Natural killer cell (primary cell): ENCODE data around the gene NFKBIE. TPM values are rescaled to one million over a fixed set of nuclear protein-coding genes. Genes with fewer than 3 reads are reported as not detected.

Experiments
- ATAC-seq, 3 donors: fragments of 150-1000 bp in 2 of 3; fragments of 200-7000 bp in 1 of 3; cut with Tn5 transposase; 1 replicate in 1 of 3; 2 replicates in 2 of 3; pipeline ENCODE4 v1.10.0; 2021; ENCODE audit warnings: mild to moderate bottlenecking in 2 of 3, moderate library complexity in 2 of 3
- DNase-seq, 2 donors: peaks; one replicate each; pipeline versions ENCODE4 v3.0.0 to v3.0.0-alpha.2; 2013 to 2021; ENCODE audit warnings: mixed read lengths in 1 of 2
- H3K27ac ChIP-seq: one replicate; pipeline ENCODE4 v1.5.1; 2013; ENCODE audit warnings: mild to moderate bottlenecking, low read length
- H3K27me3 ChIP-seq: one replicate; pipeline ENCODE4 v1.6.1; 2013; ENCODE audit warnings: low read length; ENCODE audit not compliant: control insufficient read depth, insufficient read depth
- H3K36me3 ChIP-seq: one replicate; pipeline ENCODE4 v1.6.1; 2013; ENCODE audit warnings: low read length; ENCODE audit not compliant: control insufficient read depth, insufficient read depth
- H3K4me1 ChIP-seq: one replicate; pipeline ENCODE4 v1.6.1; 2013; ENCODE audit warnings: low read length; ENCODE audit not compliant: control insufficient read depth, insufficient read depth
- H3K4me3 ChIP-seq: one replicate; pipeline ENCODE4 v1.5.1; 2013; ENCODE audit warnings: low read length
- H3K9me3 ChIP-seq: one replicate; pipeline ENCODE4 v1.6.1; 2013; ENCODE audit warnings: low read length; ENCODE audit not compliant: control insufficient read depth, insufficient read depth
- H3K27ac Mint-ChIP-seq, 2 donors: one replicate each; pipeline ENCODE4 v1.8.0; 2022; ENCODE audit warnings: mild to moderate bottlenecking in 2 of 2, mixed read lengths in 2 of 2, moderate library complexity in 1 of 2
- H3K27me3 Mint-ChIP-seq, 2 donors: one replicate each; pipeline ENCODE4 v1.8.0; 2022; ENCODE audit warnings: low read depth in 2 of 2, mixed read lengths in 2 of 2
- H3K36me3 Mint-ChIP-seq: one replicate; pipeline ENCODE4 v1.8.0; 2022; ENCODE audit warnings: mixed read lengths
- H3K4me1 Mint-ChIP-seq, 2 donors: one replicate each; pipeline ENCODE4 v1.8.0; 2022; ENCODE audit warnings: mixed read lengths in 2 of 2
- H3K4me3 Mint-ChIP-seq: one replicate; pipeline ENCODE4 v1.8.0; 2022; ENCODE audit warnings: mild to moderate bottlenecking, moderate library complexity, mixed read lengths
- H3K9me3 Mint-ChIP-seq, 2 donors: one replicate each; pipeline ENCODE4 v1.8.0; 2022; ENCODE audit warnings: mixed read lengths in 2 of 2
- WGBS: methylation state at CpG from one replicate; pipeline ENCODE4 v1.1.7; 2013; ENCODE audit warnings: missing lambda C conversion rate; ENCODE audit not compliant: insufficient coverage; 5-methylcytosine and 5-hydroxymethylcytosine counted together
- intact Hi-C: fragments of 100-400 bp; cut with micrococcal nuclease; formaldehyde crosslinking; loops from one replicate; pipeline ENCODE4 v1.14.2; 2022
- total RNA-seq, 4 donors: library from RNA; stranded (reverse); fragments of 120-200 nt in 1 of 4; gene quantifications; one replicate each; pipeline versions ENCODE4 v1.2.3 to v1.2.4, GENCODE V29; 2013 to 2022
- TF ChIP-seq, protein P1 (sequence below): fragments of 200-600 bp; IDR thresholded peaks from one replicate; pipeline ENCODE4 v1.8.0; 2022; ENCODE audit warnings: antibody characterized with exemption

The NFKBIE gene
- total RNA-seq, 3 donors from 2014 or later (not counting 1 experiment from before 2014, with no cell fraction given), result 44.9 to 61.5 (median 56.4) TPM

DNA sequence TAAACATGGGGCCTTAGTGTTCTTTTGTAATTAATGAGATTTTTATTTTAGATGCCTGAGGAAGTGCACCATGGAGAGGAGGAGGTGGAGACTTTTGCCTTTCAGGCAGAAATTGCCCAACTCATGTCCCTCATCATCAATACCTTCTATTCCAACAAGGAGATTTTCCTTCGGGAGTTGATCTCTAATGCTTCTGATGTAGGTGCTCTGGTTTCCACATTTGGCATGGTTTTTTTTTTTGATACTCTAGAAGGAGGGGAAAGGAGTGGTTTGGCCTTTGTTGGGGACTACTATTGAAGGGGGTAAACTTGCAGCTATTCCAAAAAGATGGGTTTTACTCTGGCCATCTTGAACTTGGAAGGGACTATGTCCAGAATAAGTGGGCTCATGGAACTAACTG, 16.8 kb downstream of the NFKBIE start:
- intact Hi-C loops, result loop anchor here (5.0 kb wide), 1 partner anchor 1076 kb away; the partner anchor contains the start of gene SRF
- TF ChIP-seq, protein P1, sequence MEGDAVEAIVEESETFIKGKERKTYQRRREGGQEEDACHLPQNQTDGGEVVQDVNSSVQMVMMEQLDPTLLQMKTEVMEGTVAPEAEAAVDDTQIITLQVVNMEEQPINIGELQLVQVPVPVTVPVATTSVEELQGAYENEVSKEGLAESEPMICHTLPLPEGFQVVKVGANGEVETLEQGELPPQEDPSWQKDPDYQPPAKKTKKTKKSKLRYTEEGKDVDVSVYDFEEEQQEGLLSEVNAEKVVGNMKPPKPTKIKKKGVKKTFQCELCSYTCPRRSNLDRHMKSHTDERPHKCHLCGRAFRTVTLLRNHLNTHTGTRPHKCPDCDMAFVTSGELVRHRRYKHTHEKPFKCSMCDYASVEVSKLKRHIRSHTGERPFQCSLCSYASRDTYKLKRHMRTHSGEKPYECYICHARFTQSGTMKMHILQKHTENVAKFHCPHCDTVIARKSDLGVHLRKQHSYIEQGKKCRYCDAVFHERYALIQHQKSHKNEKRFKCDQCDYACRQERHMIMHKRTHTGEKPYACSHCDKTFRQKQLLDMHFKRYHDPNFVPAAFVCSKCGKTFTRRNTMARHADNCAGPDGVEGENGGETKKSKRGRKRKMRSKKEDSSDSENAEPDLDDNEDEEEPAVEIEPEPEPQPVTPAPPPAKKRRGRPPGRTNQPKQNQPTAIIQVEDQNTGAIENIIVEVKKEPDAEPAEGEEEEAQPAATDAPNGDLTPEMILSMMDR, result no peak
- WGBS, result no CpG with 5 or more reads among the region's 1 CpG
- Mint-ChIP-seq H3K27ac (peak overlapping the region; percentile 99), H3K4me3 (peak overlapping the region; percentile 100), H3K36me3 (peaks cover 18% of the 10 kb centered on the region), H3K27me3 (no peaks in the 10 kb centered on the region), H3K9me3 (no peaks in the 10 kb centered on the region), H3K4me1 (peaks cover 43 to 54% of the 10 kb centered on the region in 2 donors)
- H3K9me3 ChIP-seq, result no peaks in the 10 kb centered on the region
- peak overlapping the region; percentile 98 for H3K27ac ChIP-seq
- peak in 1 of 2 donors; percentile 8 for DNase-seq
- H3K36me3 ChIP-seq, result peaks cover 49% of the 10 kb centered on the region
- ATAC-seq, result no peak
- no peaks in the 10 kb centered on the region for H3K27me3 ChIP-seq
- H3K4me1 ChIP-seq, result peaks cover 23% of the 10 kb centered on the region
- peak overlapping the region; percentile 97 for H3K4me3 ChIP-seq

DNA sequence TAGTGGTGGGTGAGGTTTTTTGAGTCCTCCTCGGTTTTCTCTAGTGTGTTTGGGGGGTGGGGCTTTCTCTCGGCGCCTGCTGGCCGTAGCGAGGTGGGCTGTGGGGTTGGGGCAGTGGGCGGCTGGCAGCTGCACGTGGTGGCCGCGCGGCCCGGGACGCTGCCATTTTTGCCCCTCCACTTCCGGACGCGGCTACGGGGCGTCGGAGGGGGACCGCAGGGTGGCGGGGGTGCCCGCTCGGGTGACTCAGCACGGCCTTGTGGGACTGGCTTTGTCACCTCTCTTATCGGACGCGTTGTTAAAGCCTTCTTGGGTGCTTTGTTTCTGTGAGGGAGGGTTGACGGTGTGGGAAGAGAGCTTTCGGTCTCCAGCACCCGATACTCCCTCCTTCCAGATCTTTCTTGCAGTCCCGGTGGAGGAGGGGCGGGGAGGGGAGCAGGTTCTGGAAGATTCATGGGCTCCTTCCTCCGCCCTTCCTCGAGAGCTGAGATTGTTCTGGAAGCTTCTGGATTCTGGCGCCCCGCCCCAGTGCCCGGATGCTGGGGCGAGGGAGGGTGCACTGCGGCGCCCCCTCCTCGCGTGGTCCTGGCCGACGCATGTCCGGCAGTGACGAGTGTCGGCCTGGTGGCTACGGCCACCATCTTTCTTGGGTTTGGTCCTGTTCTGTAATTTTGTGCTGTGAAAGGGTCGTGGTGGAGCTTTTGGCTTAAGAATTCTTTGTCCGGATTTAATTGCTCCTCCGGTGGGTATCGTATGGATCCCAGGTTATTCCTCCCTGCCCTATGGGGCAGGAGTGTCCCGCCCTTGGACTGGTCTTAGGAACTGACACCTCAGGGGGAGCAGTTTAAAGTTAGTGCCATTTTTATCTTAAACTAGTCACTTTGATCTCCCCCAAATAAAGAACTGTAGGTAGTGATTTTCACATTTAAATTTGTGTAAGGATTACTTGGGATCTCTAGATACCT, 17.7 kb downstream of the NFKBIE start:
- peak overlapping the region; percentile 100 for H3K4me3 Mint-ChIP-seq
- peaks cover 23% of the 10 kb centered on the region for H3K4me1 ChIP-seq
- peaks cover 39% of the 10 kb centered on the region for H3K36me3 ChIP-seq
- H3K4me3 ChIP-seq, result peak overlapping the region; percentile 97
- under 1% methylated on average over 45 of the region's 52 CpGs for WGBS
- H3K27me3 Mint-ChIP-seq, result no peaks in the 10 kb centered on the region
- H3K9me3 ChIP-seq, result no peaks in the 10 kb centered on the region
- H3K27me3 ChIP-seq, result no peaks in the 10 kb centered on the region
- H3K27ac ChIP-seq, result peak overlapping the region; percentile 98
- TF ChIP-seq, protein P1, result no peak
- peaks cover 18% of the 10 kb centered on the region for H3K36me3 Mint-ChIP-seq
- intact Hi-C loops, result loop anchor here (1.0 to 5.0 kb wide), 4 partner anchors 10 to 1075 kb away; partner anchors contain the start of genes NFKBIE, SLC35B2 and SRF
- H3K9me3 Mint-ChIP-seq, result no peaks in the 10 kb centered on the region
- H3K4me1 Mint-ChIP-seq, result peaks cover 38 to 46% of the 10 kb centered on the region in 2 donors
- DNase-seq (peak; percentile 92 to 94), ATAC-seq (peak; percentile 64 to 87 (median 75))
- peak overlapping the region; percentile 99 for H3K27ac Mint-ChIP-seq

DNA sequence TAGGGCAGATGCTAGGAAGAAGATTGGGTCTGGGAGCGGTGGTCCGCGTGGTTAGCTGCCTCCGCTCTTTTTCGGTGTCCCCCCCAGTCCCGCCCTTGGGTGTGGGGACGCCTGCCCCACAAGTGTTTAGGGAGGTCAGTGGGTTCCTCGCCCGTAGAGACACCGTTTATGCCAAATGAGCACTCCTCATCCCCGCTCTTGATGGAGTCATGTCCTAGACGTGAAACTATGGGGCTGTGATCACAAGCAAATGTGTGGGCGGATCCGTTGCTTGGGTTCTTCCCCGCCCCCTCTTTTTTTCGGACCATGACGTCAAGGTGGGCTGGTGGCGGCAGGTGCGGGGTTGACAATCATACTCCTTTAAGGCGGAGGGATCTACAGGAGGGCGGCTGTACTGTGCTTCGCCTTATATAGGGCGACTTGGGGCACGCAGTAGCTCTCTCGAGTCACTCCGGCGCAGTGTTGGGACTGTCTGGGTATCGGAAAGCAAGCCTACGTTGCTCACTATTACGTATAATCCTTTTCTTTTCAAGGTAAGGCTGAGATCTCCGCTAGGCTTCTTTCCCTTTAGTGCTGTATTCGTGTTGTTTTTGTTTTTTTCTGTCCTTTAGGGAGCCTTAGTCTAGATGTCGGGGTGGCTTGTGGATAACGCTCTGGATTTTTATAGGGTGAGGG, 18.6 kb downstream of the NFKBIE start, which contains the start of gene HSP90AB1:
HSP90AB1 (plus strand) TSS at position 439 of the 675 bp plus-strand sequence. CDS start 1,529 bp downstream, outside the sequence.
- peak within 1 kb of the TSS; percentile 99 for H3K27ac Mint-ChIP-seq
- intact Hi-C loops, result loop anchor here (1.0 to 5.0 kb wide), 4 partner anchors 9 to 1074 kb away; partner anchors contain the start of genes NFKBIE, SLC35B2 and SRF
- 0% methylated on average over 34 of the region's 34 CpGs for WGBS
- no peaks in the 10 kb centered on the region for H3K9me3 Mint-ChIP-seq
- DNase-seq, result peak; percentile 90 to 98
- Histone ChIP-seq H3K9me3 (no peaks in the 10 kb centered on the region), H3K4me1 (peaks cover 23% of the 10 kb centered on the region), H3K4me3 (peak within 1 kb of the TSS; percentile 97), H3K36me3 (peaks cover 32% of the 10 kb centered on the region), H3K27ac (peak within 1 kb of the TSS; percentile 98), H3K27me3 (no peaks in the 10 kb centered on the region)
- H3K4me1 Mint-ChIP-seq, result peaks cover 38 to 46% of the 10 kb centered on the region in 2 donors
- TF ChIP-seq, protein P1, result no peak
- no peaks in the 10 kb centered on the region for H3K27me3 Mint-ChIP-seq
- H3K36me3 Mint-ChIP-seq, result peaks cover 18% of the 10 kb centered on the region
- ATAC-seq, result peak; percentile 76 to 93 (median 81)
- H3K4me3 Mint-ChIP-seq, result peak within 1 kb of the TSS; percentile 100
